Stimulated activated CD4-positive, alpha-beta T cell treated with anti-CD3 and anti-CD28 coated beads, Interleukin-2, amount 100 ng/mL, for 4 hours (primary cell): ENCODE results near the gene IGFL1.
"Not testable (repeated sequence)": the region's sequence is repeated elsewhere in the genome, so short reads cannot be mapped to it uniquely, and the experiment has no call there.

Experiments
- DNase-seq: peaks from one replicate; pipeline ENCODE4 v3.0.0-alpha.2; 2020; ENCODE audit warnings: low read depth

IGFL1 gene

GRCh38 chr19:46202426-46202825, 27.1 kb upstream of the IGFL1 start:
- no peak for DNase-seq

DNA sequence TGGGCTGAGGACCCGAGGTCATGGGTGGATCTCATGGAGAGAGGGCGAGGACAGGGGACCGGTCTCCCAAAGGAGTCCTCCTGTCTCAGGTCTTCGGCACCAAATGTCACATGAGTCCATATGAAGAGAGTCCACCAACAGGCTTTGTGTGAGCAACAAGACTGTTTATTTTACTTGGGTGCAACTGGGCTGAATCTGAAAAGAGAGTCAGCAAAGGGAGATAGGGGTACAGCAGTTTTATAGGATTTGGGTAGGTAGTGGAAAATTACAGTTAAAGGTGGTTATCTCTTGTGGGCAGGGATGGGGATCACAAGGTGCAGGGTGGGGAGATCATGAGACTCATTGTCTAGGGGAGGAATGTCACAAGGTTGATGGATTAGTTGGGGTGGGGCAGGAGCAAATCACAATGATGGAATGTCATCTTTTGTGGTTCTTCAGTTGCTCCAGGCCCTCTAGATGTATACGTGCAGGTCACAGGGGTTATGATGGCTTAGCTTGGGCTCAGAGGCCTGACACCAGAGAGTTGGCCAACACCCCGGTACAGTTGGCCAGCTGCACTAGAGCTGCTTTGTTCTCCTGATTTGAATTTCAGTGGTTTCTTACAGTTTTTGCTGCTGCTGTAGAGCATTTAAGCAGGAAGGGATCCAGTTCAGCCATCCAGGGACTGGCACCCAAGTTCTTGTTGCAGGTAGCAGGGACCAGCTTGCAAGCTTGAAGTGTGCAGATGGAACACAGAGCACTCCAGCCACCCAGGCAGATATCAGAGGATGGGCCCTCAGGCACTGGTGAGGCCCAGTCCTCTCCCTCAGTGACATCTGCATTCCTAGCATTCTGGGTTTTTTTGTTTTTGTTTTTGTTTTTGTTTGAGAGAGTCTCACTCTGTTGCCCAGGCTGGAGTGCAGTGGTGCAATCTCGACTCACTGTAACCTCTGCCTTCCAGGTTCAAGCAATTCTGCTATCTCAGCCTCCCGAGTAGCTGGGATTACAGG, 26.4 kb upstream of the IGFL1 start:
- DNase-seq = no peak

- no peak for DNase-seq
These were observed 25.5 kb upstream of the IGFL1 start for GRCh38 chr19:46204008-46204407.

GRCh38 chr19:46205183-46205984, 24.2 kb upstream of the IGFL1 start:
- no peak for DNase-seq

DNA sequence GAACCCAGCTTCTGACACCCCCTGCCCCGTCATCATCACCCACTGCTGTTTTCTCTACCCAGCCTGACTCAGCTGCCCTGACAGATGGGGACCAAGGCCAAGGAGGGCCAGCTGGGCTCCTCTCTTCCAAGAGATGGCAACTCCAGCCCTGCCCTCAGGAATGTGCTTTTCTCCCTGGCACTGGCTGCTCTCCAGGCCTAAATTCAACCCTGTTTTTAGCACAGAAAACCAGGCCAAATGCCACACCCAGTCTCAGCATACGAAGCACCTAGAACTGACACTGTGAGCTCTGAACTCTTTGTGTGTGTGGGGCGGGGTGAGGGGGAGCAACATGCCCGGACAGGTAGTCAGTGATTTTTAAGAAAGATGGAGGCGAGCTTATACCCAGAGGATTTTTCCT, 23.4 kb upstream of the IGFL1 start:
- no peak for DNase-seq

DNA sequence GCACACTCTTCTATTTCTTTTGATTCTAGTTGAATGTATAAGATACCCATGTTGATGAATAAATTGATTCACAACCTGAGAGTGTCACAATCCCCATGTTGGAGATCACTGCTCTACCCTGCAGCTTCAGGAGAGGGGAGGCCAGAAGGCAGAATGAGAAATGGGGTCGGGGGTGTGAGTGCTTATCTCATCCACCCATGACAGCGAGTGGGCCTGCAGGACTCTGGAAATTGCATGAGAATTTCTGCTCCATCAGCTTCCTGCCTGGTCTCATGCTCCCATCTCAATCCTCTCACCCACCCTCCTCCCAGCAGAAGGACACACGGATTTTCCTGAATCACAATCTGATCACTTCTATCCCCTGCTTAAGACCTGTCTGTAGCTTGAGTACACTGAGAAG, 22.9 kb upstream of the IGFL1 start:
- no peak for DNase-seq

- DNase-seq = not testable (repeated sequence)
These were observed 21.7 kb upstream of the IGFL1 start for GRCh38 chr19:46207858-46208257.

DNA sequence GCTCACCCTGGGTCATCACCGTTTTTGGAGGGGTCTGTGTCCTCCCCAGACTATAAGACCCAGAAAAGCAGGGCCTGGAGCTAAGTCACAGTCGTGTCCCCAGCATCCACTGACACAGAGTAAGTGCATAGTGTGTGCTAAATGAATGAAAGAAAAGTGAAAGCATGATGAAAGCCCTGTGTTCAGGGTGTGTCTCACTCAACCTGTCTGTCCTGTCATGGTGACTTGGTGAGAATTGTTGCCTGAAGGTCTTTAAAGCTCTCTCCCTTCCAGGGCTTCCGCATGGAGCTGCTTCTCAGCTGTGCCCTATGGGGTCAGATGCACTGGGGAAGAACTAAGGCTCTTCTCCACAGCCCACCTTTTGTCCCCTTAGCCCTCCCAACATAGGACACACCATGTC, 20.5 kb upstream of the IGFL1 start:
- DNase-seq = no peak

- DNase-seq = no peak
These were observed 20.1 kb upstream of the IGFL1 start for GRCh38 chr19:46209472-46209871.

DNA sequence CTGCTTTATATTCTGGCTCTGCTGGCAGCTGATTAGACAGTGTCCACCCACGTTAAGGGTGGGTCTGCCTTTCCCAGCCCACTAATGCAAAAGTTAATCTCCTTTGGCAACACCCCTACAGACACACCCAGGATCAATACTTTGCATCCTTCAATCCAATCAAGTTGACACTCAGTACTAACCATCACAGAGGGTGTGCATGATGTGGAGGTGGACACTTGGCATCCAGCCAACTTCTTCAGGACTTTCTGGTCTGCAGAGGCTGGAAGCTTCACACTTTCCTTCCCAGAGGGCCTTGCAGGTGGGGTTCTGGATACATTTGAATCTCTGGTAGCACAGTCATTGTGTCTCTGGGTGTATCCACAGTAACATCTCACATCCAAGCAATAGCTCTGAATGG, 18.9 kb upstream of the IGFL1 start:
- DNase-seq = no peak

DNA sequence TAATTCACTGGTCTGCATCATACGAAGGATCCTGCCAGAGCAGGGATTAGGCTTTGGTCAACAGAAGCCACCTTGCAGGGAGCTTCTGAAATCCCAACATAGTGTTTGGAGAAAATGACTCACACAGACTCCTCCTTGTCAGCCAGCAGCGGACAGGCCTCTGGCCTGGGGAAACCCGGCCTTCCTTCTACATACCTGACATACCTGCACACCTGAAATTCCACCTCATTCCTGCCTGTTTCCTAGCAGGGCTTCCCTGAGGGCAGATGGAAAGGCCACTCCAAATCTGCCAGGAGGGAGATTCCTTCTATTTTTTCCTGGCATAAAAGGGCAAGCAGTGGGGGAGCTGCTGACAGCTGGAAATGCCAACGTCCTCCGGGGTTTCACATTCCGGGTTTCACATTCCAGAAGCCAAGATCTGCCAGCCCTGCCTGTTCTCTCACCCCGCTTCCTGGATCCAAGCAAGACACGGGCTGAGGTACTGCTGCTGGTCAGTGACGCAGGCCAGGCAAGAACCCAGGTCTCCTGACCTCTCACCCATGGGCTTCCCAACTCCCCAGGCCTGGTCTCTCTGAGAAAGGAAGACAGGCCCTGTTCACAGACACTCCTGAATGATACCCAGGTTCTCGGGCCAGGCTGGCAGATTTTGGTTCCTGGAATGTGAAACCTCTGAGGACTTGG, 18.2 kb upstream of the IGFL1 start:
- no peak for DNase-seq

DNA sequence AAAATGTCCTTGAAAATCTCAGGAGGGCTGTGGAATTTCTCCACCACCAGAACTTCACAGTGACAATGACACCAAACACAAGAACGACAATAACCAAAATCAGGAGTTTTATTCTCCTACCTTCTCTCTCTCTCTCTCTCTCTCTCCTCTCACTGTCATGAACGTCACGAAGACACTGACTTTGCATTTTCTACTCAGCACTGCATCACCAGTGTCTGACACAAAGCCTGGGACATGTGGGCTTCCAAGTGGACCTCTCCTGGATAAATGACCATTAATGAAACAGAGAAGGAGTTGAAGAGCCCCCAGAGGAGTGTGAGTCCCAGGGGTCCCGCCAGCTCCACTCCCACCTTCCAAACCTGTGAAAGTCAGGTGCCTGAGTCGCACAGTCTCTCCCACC, 16.9 kb upstream of the IGFL1 start:
- DNase-seq = not testable (repeated sequence)

DNA sequence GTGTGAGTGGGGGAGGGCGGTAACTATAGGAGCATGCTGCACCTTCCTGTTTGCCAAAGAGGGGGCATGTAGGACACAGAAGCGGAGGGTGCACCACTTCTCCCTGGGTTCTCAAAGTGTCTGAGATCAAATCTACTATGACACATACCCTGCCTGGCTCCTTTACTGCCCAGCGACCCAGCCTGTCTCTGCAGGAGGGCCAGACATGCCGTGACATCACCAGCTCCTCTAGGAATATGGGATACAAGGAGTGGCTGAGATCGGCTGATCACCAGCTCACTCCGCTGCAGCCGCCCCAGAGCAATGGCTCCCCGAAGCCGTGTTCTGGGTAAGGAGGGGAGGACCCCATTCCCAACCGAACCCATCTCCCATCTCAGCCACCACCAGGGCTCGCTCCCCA, 16.4 kb upstream of the IGFL1 start:
- no peak for DNase-seq

DNA sequence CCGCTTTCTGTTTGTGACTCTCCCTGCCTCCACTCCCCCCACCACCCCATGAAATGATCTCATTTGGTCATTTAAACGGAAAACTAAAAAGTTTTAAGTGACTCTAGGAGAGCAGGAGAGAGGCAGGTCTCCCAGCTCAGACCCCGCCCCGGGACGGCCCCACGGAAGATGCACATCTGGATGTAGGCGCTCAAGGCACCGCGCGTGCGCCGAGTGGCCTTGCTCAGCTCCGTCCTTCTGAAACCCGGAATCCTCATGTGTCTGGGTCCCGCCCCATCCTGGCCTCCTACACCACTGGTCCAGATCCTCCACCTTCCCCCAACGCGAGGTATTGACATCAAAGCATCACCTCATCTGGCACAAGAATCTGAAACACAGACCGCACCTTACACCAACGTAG, 15.7 kb upstream of the IGFL1 start:
- DNase-seq = no peak

GRCh38 chr19:46216612-46217011, 12.9 kb upstream of the IGFL1 start:
- no peak for DNase-seq

GRCh38 chr19:46217476-46217875, 12.1 kb upstream of the IGFL1 start:
- no peak for DNase-seq

GRCh38 chr19:46218160-46218559, 11.4 kb upstream of the IGFL1 start:
- DNase-seq = no peak

DNA sequence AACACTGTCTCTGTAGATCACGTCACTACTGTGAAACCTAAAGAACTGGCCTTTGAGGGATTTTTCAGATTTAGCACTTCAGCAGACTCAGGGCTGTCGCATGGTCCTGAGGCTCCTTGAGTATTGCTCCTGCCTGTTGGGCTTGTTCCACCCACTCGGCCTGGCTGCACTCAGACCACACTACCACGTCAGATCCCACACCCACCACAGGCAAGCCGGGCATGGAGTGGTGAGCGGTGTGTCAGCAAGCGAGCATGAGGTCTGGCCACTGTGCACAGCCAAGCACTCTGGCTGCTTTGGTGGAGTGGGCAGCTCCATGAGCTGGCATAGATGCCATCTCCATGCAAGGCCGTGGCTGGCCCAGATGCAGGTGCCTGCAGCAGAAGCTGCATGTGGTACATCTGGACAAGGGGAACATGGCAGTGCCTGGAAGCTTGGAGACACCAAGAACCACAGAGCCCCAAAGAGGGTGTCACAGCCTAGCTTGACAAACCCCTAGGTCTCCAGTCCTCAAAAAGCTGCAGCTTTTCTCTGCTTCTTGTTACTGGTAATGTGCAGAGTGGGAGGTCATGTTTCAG, 9.4 kb upstream of the IGFL1 start:
- DNase-seq = no peak

DNA sequence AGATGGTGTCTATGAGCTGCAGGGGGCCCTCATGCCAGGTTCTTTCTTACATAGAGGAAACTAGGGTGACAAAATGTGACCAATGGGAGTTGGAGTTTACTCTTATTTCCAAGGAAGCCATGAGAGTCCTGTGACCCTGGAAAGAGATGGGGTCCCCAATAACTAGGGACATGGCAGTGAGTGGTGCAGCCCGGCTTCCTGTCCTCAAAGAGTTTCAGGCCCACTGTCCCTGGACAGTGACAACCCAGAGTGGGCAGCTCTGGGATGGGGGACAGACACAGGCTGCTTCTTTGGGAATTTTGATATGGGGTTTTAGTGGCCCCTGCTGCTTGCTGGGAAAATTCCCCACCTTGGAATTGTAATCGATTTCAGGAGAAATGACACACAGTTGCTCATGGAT, 8.4 kb upstream of the IGFL1 start:
- DNase-seq = no peak

GRCh38 chr19:46221981-46222610, 7.4 kb upstream of the IGFL1 start:
- no peak for DNase-seq

DNA sequence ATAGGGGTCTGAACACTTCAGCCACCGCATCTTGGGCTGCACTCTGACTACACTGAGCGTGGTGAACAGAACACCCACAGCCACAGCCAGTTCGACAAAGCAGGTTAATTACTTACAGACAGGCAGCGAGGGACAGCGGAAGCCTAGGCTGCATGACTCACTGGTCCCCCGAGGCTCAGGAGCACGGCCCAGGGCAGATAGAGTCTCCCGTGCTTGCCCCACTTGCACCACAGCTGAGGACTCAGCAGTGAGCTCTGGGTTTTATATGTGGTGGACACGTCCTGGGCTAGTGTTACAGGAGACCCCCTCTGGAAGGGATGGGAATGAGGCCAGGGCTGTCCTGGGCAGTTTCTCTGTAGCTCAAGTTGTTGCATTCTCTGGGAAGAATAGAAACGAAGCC, 5.8 kb upstream of the IGFL1 start:
- not testable (repeated sequence) for DNase-seq

DNA sequence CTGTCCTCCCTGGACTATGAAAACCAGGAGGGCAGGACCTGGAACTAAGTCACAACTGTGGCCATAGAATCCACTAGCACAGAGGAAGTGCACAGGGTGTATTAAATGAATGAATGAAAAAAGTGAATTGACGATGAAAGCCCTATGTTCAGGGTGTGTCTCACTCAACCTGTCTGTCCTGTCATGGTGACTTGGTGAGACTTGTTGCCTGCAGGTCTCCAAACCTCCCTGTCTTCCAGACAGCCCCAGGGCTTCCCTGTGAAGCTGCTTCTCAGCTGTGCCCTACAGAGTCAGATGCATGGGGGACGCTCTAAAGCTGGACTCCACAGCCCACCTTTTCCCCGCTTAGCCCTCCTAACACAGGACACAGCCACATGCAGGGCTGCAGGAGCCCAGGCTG, 4.8 kb upstream of the IGFL1 start:
- no peak for DNase-seq
